Stimulated activated effector memory CD8-positive, alpha-beta T cell treated with anti-CD3 and anti-CD28 coated beads, Interleukin-12 subunit alpha, Interleukin-12 subunit beta, amount 100 ng/mL, for 72 hours (primary cell): ENCODE data around the gene FOXF2.

Experiments used
- ATAC-seq: fragments of 150-1000 bp; cut with Tn5 transposase; 2 replicates; pipeline ENCODE4 v1.10.0; 2021
- DNase-seq, 2 donors: peaks; one replicate each; pipeline ENCODE4 v3.0.0; 2021 to 2022; ENCODE audit warnings: low spot score in 2 of 2
- H3K27ac Mint-ChIP-seq: one replicate; pipeline ENCODE4 v1.8.0; 2022; ENCODE audit warnings: mild to moderate bottlenecking, mixed read lengths
- H3K36me3 Mint-ChIP-seq: one replicate; pipeline ENCODE4 v1.8.0; 2022; ENCODE audit warnings: mild to moderate bottlenecking, mixed read lengths
- H3K4me1 Mint-ChIP-seq: one replicate; pipeline ENCODE4 v1.8.0; 2022; ENCODE audit warnings: mixed read lengths
- H3K4me3 Mint-ChIP-seq: one replicate; pipeline ENCODE4 v1.8.0; 2022; ENCODE audit warnings: mild to moderate bottlenecking, mixed read lengths
- H3K9me3 Mint-ChIP-seq: one replicate; pipeline ENCODE4 v1.8.0; 2022; ENCODE audit warnings: mixed read lengths

FOXF2 gene

GRCh38 chr6:1406306-1407072 is 17.1 kb downstream of the FOXF2 start:
- Mint-ChIP-seq H3K4me3 (no peak overlapping the region), H3K27ac (no peak overlapping the region), H3K9me3 (no peaks in the 10 kb centered on the region), H3K4me1 (no peaks in the 10 kb centered on the region), H3K36me3 (no peaks in the 10 kb centered on the region)
- DNase-seq (no peak), ATAC-seq (no peak)

GRCh38 chr6:1407499-1407990 is 18.2 kb downstream of the FOXF2 start:
- H3K4me3 Mint-ChIP-seq: no peak overlapping the region
- no peaks in the 10 kb centered on the region for H3K9me3 Mint-ChIP-seq
- DNase-seq: no peak
- no peak overlapping the region for H3K27ac Mint-ChIP-seq
- H3K36me3 Mint-ChIP-seq: no peaks in the 10 kb centered on the region
- no peak for ATAC-seq
- no peaks in the 10 kb centered on the region for H3K4me1 Mint-ChIP-seq

DNA sequence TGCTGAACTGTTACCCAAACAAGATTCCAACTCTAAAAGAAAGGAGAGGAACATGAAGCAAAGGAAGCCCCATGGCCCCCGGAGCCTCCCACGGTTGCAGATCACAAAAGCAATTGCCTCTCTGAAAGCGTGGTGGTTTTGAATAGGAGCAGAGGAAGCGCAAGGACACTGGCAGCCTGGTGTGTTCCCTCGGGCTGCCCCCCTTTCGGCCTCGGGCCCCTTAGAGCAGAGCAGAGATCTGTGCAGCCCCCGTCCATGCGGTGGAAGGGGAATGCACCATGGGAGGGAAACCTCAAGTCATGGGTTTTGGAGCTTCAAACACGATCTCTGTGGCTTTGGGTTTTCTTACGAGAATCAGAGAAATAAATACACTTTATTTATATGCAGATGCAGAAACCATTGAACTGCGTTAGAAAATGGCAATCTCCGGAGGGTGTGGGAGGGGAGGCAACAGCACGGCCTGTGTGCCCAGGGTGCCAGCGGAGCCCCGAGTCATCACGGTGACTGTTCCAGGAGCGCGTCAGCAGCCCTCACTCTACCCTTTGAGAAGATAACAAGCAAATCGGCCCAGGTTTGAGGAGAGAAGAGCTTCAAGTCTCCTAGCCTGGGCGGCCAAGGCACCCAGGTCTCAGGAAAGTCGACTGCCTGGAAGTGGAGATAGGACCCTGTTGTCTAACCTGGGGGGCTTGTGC is 20.5 kb downstream of the FOXF2 start:
- no peak overlapping the region for H3K27ac Mint-ChIP-seq
- no peaks in the 10 kb centered on the region for H3K9me3 Mint-ChIP-seq
- H3K4me3 Mint-ChIP-seq: no peak overlapping the region
- H3K4me1 Mint-ChIP-seq: no peaks in the 10 kb centered on the region
- no peaks in the 10 kb centered on the region for H3K36me3 Mint-ChIP-seq
- DNase-seq (no peak), ATAC-seq (no peak)

DNA sequence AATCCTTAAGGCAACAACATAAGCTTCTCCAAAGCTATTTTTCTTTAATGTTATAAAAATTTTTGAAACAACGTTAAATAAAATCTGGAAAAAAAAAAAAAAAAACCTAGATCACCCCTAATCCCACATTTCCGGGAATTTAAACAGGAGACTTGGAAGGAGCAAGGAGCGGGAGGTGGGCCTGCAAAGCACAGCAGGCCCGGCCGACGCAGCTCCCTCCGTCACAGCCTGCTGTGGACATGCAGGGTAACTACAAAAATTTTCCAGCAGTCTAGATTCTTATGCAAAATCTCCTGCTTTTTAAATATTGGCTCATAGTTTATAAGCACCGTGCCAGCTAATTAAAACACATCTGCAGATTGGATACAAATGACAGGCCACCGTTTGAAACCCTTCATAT is 23.5 kb downstream of the FOXF2 start:
- no peak overlapping the region for H3K4me3 Mint-ChIP-seq
- ATAC-seq (no peak), DNase-seq (no peak)
- no peaks in the 10 kb centered on the region for H3K4me1 Mint-ChIP-seq
- no peaks in the 10 kb centered on the region for H3K9me3 Mint-ChIP-seq
- H3K27ac Mint-ChIP-seq: no peak overlapping the region
- no peaks in the 10 kb centered on the region for H3K36me3 Mint-ChIP-seq

GRCh38 chr6:1415416-1416063 is 26.2 kb downstream of the FOXF2 start:
- H3K36me3 Mint-ChIP-seq: no peaks in the 10 kb centered on the region
- H3K4me3 Mint-ChIP-seq: no peak overlapping the region
- no peak overlapping the region for H3K27ac Mint-ChIP-seq
- ATAC-seq: no peak
- no peaks in the 10 kb centered on the region for H3K9me3 Mint-ChIP-seq
- no peak for DNase-seq
- no peaks in the 10 kb centered on the region for H3K4me1 Mint-ChIP-seq

DNA sequence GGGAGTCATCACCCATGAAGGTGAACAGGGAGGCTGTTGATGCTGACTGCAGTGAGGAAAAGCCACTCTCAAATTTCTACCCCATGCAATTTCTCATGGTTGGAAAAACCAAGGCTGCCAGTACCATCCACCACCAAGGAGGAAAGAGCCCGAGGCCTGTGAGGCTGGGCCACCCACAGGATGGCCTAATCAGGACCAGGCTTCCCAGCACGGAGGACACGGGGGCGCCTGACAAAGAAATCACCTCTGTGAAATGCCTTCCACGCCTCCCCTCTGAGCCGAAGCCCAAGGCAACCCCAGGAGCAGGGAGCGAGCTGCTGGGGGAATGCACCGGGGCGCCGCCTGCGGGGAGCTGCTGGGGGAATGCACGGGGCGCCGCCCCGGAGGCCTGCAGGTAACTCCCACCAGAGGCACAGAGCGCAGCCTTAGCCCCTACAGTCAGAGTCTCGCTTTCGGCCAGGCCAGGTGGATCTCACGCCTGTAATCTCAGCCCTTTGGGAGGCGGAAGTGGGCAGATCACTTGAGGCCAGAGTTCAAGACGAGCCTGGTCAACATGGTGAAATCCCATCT is 26.9 kb downstream of the FOXF2 start:
- no peak for ATAC-seq
- Mint-ChIP-seq H3K27ac (no peak overlapping the region), H3K4me1 (no peaks in the 10 kb centered on the region), H3K9me3 (peaks cover 4% of the 10 kb centered on the region), H3K4me3 (no peak overlapping the region), H3K36me3 (no peaks in the 10 kb centered on the region)
- no peak for DNase-seq

GRCh38 chr6:1416820-1417219 is 27.4 kb downstream of the FOXF2 start:
- H3K9me3 Mint-ChIP-seq: peaks cover 4% of the 10 kb centered on the region
- H3K4me1 Mint-ChIP-seq: no peaks in the 10 kb centered on the region
- no peak for DNase-seq
- peak; percentile 19 for ATAC-seq
- H3K4me3 Mint-ChIP-seq: no peak overlapping the region
- no peak overlapping the region for H3K27ac Mint-ChIP-seq
- H3K36me3 Mint-ChIP-seq: no peaks in the 10 kb centered on the region

DNA sequence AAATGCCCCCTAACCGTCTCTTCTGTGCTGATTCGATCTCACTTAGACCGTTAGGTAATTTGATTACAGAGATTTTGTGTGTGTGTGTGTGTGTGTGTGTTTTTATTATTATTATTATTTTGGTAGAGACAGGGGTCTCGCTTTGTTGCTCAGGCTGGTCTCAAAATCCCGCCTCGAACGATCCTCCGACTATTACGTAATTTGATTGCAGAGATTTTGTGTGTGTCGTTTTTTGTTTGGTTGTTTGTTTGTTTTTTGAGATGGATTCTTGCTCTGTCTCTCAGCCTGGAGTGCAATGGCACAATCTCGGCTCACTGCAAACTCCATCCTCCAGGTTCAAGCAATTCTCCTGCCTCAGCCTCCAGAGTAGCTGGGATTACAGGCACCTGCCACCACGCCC is 28.3 kb downstream of the FOXF2 start:
- Mint-ChIP-seq H3K27ac (no peak overlapping the region), H3K36me3 (no peaks in the 10 kb centered on the region), H3K4me1 (no peaks in the 10 kb centered on the region), H3K9me3 (peaks cover 4% of the 10 kb centered on the region), H3K4me3 (no peak overlapping the region)
- DNase-seq: no peak
- ATAC-seq: no peak

DNA sequence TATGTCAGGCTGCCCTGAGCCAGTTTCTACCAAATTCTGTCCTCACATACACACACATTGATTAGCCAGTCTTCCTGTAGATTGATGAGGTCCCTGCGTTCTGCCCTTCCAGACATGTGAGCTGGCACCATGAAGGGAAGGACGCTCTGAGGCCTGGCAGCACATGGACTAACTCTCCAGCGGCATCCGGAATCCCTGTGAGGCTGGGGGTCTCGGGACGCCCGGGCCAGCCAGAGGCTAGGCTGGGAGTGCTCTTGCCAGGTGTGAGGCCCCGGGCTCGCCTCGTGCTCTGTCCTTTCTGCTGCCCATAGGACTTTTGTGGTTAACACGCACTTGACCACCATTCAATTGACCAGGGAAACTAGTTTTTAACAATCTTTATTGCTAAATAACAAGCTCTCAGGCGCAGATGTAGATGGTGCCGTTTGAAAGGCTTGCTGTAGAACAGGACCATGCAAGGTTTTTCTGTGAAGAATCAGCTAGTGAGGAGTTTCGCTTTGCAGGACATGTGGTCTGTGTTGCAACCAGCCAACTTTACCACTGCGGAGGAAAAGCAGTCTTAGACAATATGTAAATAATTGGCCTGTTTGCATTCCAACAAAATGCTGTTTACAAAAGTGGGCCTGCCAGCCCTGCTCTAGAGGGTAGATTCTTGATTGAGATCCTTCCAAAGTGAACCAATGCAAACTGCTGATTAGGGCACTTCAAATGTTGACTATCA is 29.3 kb downstream of the FOXF2 start:
- Mint-ChIP-seq H3K9me3 (peaks cover 4% of the 10 kb centered on the region), H3K4me1 (no peaks in the 10 kb centered on the region), H3K36me3 (no peaks in the 10 kb centered on the region), H3K4me3 (no peak overlapping the region), H3K27ac (no peak overlapping the region)
- DNase-seq (no peak), ATAC-seq (no peak)

DNA sequence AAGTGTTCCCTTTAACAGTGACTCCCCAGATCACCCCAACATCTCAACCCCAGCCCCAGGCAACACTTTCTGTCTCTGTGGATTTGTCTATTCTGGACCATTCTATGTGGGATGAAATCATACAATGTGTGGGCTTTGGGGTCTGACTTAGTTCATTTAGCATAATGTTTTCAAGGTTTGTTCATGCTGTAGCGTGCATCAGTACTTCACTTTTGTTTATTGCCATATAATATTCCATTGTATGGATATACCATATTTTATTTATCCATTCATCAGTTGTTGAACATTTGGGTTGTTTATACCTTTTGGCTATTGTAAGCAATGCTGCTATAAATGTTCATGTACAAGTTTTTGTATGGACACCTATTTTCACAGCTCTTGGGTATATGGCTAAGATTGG is 31.0 kb downstream of the FOXF2 start:
- peaks cover 4% of the 10 kb centered on the region for H3K9me3 Mint-ChIP-seq
- ATAC-seq (no peak), DNase-seq (no peak)
- H3K27ac Mint-ChIP-seq: no peak overlapping the region
- H3K4me1 Mint-ChIP-seq: peaks cover 5% of the 10 kb centered on the region
- no peaks in the 10 kb centered on the region for H3K36me3 Mint-ChIP-seq
- no peak overlapping the region for H3K4me3 Mint-ChIP-seq

- Mint-ChIP-seq H3K9me3 (peaks cover 4% of the 10 kb centered on the region), H3K4me1 (peaks cover 5% of the 10 kb centered on the region), H3K27ac (no peak overlapping the region), H3K4me3 (no peak overlapping the region), H3K36me3 (no peaks in the 10 kb centered on the region)
- DNase-seq (no peak), ATAC-seq (no peak)
Measured at GRCh38 chr6:1422290-1422689, 32.9 kb downstream of the FOXF2 start.

DNA sequence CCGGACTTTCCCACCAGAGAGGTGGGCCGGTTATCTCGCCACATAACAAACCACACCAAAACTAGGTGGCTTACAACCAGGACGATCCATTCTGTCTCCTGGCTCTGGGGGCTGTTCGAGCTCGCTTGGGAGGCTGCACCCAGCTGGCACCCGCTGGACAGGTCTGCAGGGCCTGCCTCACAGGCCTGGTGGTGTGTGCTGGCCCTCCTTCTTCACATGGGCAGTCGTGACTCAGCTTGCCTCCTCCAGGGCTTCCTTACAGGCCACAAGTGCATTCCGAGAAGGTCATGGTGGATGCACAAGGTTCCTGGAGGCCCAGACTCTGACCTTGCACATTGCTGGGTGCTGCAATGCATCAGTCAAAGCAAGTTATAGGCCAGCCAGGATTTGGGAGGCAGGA is 34.2 kb downstream of the FOXF2 start:
- no peak for ATAC-seq
- H3K4me3 Mint-ChIP-seq: no peak overlapping the region

DNA sequence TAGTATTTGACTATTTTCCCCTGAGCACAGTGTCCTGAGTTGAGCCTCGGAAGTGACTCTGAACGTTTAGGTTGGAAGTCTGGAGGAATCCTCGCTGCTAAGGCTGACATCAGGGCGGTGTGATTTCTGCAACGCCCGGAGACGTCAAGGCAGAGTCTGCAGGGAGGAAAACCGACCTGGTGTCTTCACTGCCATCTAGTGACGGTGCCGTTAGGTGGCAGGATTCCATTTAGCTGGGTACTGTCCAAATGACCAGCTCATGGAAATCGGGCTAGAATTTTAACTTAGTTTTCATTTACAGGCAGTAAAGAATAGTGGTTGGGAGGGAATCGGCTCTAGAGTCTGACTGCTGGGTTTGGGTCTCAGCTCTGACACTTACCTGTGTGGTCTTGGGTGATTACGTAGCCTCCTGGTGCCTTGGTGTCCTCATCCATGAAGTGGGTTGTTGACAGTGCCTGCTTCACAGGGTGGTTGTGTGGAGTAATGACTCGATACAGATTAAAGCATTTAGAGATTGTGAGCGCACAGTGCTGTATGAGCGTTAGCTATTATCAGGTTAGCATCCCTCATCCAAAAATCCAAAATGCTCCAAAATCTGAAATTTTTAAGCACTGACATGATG is 35.0 kb downstream of the FOXF2 start:
- H3K4me3 Mint-ChIP-seq: no peak overlapping the region
- DNase-seq: no peak
- ATAC-seq: peak; percentile 49

More for the DNA sequence above, 34.2 kb downstream of the FOXF2 start:
- no peak for DNase-seq
- H3K36me3 Mint-ChIP-seq: no peaks in the 10 kb centered on the region
- H3K9me3 Mint-ChIP-seq: peaks cover 4% of the 10 kb centered on the region
- no peak overlapping the region for H3K27ac Mint-ChIP-seq
- H3K4me1 Mint-ChIP-seq: peaks cover 5% of the 10 kb centered on the region

DNA sequence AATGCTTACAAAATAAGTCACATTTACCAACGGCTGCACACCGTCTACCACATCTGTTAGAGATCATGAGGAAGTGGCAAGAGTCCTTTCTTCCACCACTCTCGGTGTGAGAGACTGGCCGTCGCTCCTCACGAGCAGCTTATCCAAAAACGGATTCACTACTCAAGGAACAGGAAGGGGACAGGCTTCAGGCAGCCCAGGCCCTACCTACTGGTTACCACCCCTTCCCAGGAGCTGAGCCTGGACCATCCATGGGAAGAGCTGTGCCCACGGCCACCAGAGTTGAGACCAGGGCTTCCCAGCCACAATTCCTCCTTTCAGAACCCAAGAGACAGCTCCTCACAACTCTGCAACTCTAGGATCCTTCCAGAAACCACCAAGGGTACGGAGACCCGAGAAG is 37.0 kb downstream of the FOXF2 start:
- Mint-ChIP-seq H3K9me3 (no peaks in the 10 kb centered on the region), H3K27ac (no peak overlapping the region), H3K36me3 (no peaks in the 10 kb centered on the region), H3K4me1 (peaks cover 5% of the 10 kb centered on the region), H3K4me3 (no peak overlapping the region)
- ATAC-seq: no peak
- no peak for DNase-seq

More for the DNA sequence above, 35.0 kb downstream of the FOXF2 start:
- H3K36me3 Mint-ChIP-seq: no peaks in the 10 kb centered on the region
- peaks cover 4% of the 10 kb centered on the region for H3K9me3 Mint-ChIP-seq
- H3K27ac Mint-ChIP-seq: no peak overlapping the region
- H3K4me1 Mint-ChIP-seq: peaks cover 5% of the 10 kb centered on the region

- H3K9me3 Mint-ChIP-seq: no peaks in the 10 kb centered on the region
- ATAC-seq (no peak), DNase-seq (no peak)
- H3K4me1 Mint-ChIP-seq: no peaks in the 10 kb centered on the region
- H3K27ac Mint-ChIP-seq: no peak overlapping the region
- H3K4me3 Mint-ChIP-seq: no peak overlapping the region
- H3K36me3 Mint-ChIP-seq: no peaks in the 10 kb centered on the region
Measured at GRCh38 chr6:1435806-1436205, 46.4 kb downstream of the FOXF2 start.
